HFF-Myc (cell line): Measurements from ENCODE around the gene INVS.

Experiments
- DNase-seq: peaks from one replicate; pipeline ENCODE4 v3.0.0-alpha.2; 2011; ENCODE audit warnings: low read depth; ENCODE audit errors: extremely low read depth
- H3K4me3 ChIP-seq: replicated peaks from 2 replicates; pipeline ENCODE4 v1.5.1; 2011; ENCODE audit warnings: low read depth, mild to moderate bottlenecking, control low read depth, low read length
- TF ChIP-seq, protein P1 (sequence below): IDR thresholded peaks from 2 replicates; pipeline ENCODE4 v1.5.1; 2012; ENCODE audit warnings: mild to moderate bottlenecking, low read depth, low read length, control low read depth; ENCODE audit errors: missing control alignments

The INVS gene

DNA sequence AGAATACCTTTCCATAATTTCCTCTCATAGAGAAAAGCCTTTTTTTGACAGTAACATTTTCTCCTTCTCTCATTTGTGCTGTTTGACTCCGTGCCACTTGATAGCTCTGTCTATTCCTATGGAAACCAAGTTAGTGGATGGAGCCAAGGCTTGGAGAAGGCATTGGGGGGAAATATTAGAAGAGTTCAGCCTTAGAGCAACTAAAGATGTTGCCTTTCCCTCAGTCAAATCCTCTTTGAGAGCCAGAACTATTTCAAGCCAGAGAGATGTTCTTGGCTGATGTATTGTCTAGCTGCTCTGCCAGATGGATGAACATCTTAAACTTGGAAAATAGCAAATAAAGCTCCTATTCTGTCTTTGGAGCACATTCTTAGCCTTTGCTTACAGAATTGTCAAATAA lies 112.4 kb downstream of the INVS start:
- no peak for DNase-seq
- no peak overlapping the region for H3K4me3 ChIP-seq
- TF ChIP-seq, protein P1, sequence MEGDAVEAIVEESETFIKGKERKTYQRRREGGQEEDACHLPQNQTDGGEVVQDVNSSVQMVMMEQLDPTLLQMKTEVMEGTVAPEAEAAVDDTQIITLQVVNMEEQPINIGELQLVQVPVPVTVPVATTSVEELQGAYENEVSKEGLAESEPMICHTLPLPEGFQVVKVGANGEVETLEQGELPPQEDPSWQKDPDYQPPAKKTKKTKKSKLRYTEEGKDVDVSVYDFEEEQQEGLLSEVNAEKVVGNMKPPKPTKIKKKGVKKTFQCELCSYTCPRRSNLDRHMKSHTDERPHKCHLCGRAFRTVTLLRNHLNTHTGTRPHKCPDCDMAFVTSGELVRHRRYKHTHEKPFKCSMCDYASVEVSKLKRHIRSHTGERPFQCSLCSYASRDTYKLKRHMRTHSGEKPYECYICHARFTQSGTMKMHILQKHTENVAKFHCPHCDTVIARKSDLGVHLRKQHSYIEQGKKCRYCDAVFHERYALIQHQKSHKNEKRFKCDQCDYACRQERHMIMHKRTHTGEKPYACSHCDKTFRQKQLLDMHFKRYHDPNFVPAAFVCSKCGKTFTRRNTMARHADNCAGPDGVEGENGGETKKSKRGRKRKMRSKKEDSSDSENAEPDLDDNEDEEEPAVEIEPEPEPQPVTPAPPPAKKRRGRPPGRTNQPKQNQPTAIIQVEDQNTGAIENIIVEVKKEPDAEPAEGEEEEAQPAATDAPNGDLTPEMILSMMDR = no peak

DNA sequence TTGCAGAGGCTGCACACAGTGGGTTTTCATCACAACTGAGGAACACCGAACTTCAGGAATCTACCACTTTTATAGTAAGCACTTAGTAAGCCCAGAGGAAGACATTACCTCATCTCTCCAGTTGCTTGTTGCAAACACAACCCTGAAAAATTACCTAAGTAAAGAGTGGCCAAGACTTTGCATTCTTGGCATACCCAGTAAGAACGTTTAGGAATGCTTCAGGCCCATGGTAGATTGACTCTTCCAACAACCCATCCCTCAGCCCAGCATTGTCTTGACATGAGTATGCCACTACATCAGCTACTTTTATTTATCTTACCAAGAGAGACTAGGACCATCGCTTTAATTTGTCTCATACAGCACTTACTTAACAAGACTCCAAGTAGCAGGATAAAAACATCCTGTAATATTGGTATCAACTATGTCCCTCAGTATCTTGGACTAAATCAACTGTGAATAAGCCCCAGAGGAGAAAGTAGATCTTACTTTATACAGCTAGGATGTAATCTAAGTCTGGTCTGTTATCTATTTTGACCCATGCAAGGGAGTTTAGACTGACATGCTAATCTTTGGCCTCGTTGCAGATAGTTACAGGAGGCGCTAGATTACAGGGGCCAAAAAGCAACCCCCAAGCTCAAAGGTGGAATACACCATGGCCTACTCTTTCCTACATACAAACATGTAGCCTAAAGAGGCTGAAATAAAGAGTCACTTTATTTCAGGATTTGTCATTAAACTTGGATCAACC lies 114.9 kb downstream of the INVS start:
- TF ChIP-seq, protein P1 = no peak

DNA sequence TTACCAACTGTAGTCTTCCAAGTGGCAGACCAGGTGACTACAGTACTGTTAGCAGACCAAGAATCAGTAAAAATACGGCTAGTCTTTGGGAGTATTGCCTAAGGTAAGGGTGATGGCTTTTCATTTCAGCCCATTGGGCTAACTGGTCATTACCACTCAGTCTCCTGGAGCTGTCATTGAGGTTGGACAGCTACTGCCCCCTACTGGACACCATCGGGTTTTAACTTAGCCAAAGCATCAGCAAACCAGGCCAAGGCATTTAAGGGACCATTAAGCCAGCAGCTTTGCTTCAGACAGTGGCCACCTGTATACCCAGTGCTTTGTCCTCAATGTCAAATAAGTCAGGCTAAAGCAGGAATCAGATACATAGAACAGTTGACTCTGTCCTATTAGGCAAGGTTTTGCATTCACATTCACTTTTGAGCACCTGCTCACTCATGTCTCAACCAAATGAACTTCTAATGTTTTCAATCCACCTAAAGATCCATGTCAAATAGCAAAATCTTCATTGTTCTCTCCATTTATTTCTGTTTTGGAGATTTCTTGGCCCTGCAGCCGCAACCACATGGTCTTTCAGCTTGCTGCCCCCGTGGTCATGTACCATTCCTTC lies 117.2 kb downstream of the INVS start:
- TF ChIP-seq, protein P1 = peak; percentile 75
- H3K4me3 ChIP-seq = no peak overlapping the region
- peak; percentile 35 for DNase-seq

More for the DNA sequence above, 114.9 kb downstream of the INVS start:
- DNase-seq = no peak
- no peak overlapping the region for H3K4me3 ChIP-seq

DNA sequence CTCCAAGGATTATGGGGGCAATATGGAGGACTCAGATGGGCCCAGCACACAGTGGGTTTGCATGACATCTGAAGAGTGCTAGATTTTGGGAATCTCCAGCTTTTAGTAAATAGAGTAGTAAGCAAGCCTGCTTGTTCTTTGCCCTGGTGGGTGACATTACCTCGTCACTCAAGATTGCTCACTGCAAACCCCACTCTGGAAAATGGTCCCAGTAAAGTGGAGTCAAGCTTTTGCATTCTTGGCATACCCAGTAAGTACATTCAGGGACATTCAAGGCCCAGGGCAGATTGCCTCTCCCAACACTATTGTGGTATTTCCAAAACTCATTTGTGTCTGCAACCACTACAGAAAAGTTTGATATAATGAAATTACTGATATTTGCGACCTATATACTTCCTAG lies 118.5 kb downstream of the INVS start:
- TF ChIP-seq, protein P1 = no peak
- no peak overlapping the region for H3K4me3 ChIP-seq
- no peak for DNase-seq

DNA sequence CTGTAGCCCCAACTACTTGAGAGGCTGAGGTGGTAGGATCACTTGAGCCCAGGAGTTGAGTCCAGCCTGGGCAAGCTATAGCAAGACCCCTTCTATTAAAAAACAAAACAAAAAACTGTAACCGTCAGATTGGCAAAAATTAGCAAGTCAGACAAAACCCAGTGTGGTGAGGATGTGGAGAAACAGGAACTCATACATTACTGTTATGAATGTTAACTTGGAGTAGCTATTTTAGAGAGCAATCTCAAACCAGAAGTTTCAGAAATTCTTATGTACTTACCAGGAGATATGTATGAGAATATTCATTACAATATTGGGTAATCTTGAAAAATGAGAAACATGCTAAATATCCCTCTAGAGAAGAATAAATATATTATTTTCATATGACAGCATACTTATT lies 120.3 kb downstream of the INVS start:
- TF ChIP-seq, protein P1 = no peak
- DNase-seq = no peak
- no peak overlapping the region for H3K4me3 ChIP-seq

DNA sequence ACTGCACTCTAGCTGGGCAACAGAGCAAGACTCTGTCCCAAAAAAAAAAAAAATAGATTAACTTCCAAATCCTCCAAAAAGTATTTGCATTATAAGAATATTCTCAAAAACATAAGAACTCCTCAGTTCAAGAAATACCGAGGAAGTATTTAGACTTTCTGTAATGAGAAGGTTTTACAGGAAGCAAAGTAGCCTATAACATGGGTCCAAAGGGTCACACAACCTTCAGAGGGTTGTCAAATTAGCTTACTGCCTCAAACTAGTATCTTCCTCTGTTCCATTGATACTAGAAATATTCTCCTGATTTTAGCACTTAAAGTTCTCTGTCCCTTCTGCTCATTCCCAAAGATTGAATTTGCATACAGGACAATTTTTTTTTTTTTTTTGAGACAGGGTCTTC lies 121.9 kb downstream of the INVS start:
- TF ChIP-seq, protein P1 = no peak
- no peak overlapping the region for H3K4me3 ChIP-seq
- no peak for DNase-seq
